HG02763 (cell line): ENCODE measurements around the gene AFF2.

Experiments
- ATAC-seq: cut with Tn5 transposase; IDR thresholded peaks from one replicate; pipeline ENCODE4 v1.9.1; 2021; ENCODE audit warnings: mild to moderate bottlenecking, moderate library complexity; ENCODE audit not compliant: unreplicated experiment

Gene AFF2

DNA sequence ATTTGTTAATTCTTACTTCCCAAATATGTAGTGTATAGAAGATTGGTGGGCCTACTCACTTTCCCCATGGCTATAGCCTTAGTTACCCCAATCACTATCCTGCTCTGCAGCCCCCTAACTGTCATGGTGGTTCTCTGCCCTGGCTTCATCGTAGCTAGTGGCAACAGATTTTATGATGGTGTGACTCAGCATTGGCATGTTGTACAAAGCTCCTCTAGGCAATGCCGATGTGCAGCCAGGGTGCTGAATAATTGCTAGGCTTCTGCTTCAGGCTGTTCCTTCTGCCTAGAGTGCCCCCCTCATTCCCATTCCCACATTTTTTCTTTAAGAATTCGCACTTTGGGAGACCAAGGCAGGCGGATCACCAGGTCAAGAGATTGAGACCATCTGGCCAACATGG lies 35.2 kb downstream of the AFF2 start:
- ATAC-seq, result no peak

DNA sequence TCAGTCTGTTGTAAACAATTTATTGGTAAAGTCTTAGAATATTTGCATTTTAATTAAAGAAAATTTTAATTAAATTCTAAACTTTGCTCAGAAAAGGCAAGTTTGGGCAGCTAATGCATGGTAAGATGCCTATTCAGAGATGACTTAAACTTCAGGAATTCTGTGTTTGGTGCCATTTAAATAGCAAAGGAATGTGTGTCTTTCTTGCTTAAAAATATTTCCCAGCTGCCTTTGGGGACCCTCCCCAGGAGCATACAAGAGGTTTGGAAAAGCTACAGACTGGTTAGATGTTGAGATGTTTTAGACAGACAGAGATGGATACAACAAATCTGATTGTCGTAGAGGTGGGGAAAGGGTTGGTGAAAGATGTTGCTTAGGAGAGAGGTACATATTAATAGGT lies 36.5 kb downstream of the AFF2 start:
- ATAC-seq, result no peak

DNA sequence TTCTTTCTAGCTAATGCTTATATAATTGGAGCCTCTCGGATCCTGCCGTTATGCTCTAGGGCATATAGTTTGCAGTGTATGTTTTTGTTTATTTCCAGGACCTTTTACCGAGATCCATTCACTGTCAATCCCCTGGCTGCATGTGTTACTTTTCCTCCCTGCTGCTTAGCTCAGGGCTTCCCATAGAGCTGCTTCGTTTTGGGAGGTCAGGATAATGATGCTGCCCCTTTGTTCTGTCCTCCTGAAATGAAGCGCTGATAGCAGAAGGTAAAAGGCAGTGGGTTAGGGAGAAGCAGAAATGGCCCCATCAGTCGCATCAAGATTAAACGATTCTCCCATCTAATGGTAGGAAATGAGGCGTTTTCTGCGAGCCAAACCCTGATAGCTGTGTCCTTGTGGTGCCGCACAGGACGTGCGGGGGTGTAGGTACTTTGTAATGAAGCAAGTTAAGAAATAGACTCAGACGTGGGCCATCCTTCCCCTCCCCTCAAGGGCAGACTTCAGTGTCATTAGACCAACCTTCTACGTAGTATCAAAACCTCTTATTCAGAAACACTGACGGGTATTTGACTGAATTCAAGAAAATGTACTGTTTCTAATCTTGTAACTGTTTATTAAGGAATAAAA lies 37.3 kb downstream of the AFF2 start:
- ATAC-seq, result no peak

DNA sequence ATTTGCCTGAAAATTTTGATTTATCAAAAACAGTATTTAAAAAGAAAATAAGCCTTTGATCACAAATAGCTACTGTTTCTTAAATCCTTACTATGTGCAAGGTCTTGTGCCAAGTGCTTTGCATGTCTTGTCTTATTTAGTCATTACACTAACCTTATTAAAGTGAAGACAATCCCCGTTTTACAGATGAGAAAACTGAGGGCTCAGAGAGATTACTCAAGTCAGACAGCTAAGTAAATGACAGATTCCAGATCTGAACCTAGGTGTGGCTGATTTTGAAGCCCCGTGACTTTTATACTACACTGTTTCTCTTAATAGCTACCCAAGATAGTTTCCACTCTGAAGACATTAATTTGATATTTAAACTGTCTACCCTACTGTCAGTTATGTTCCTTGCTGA lies 38.2 kb downstream of the AFF2 start:
- no peak for ATAC-seq

DNA sequence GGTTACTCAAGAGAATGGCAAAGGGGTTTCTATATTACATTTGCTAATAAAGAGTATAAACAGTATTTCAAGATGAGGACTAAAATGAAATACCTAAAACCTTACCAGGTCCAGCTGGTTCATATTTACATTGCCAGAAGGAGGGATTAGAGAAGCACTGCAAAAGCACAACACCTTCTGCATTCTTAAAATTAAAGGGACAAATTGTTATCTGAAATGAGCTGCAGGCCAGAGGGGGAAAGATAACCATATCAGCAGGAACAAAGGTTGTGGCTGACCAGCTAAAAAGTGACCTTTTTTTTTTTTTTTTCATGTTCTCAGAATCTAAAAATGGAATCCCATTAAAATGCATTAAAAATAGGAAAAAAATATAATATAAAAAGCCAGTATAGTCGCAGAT lies 39.7 kb downstream of the AFF2 start:
- no peak for ATAC-seq

DNA sequence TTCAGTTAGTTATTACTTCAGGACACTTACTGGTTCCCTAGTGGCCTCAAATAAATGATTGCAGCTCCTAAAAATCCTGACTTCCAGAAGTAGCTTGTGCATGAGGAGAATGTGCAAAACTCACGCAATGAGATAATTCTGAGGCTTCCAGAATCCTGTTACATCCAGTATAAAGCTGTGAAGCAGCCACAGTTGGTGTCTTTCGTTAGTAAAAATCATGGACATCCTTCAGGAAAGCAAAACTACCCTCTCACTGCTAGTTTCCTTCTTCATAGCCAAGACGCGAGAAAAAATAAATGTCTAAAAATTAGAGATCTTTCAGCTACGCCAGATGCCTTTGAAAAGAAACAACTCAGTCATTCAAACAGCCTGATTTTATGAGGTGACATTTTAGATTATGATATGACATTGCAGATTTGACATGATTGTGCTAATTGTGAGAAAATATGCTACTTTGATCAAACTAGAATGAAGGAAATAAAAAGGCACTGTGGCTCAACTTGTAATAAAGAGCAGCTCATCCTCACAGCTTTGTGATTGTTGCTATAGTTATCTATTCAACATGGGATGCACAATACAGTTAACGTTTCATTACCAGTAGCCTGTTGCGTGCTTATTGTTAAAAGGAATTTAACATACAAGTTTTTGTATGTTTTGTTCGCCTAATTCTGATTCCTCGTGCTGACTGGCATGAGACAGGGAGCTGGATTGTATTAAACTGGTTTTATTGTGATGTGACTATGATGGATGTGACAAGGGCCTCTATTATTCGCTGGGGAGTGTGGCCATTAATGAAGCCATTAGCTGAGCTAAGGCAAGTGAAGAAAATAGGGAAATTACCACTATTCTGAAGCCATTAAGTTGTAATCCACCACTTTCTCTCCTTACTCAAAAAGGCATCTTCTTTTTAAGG lies 40.5 kb downstream of the AFF2 start:
- no peak for ATAC-seq

DNA sequence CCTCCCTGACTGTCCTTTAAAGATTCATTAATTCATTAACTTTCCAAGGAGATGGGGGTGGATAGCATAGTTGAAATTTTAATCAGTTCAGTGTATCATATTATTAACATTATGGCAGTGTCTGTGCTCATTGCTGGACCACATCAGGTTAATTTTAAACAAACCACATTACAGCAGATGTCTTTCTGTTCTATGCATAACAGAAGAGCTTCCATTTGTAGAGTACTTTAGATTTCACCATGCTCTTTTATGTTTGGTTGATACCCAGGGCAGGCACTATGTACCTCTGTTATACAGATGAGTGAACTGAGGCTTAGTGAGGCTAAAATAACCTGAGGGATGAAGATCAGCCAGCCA lies 41.1 kb downstream of the AFF2 start:
- no peak for ATAC-seq

DNA sequence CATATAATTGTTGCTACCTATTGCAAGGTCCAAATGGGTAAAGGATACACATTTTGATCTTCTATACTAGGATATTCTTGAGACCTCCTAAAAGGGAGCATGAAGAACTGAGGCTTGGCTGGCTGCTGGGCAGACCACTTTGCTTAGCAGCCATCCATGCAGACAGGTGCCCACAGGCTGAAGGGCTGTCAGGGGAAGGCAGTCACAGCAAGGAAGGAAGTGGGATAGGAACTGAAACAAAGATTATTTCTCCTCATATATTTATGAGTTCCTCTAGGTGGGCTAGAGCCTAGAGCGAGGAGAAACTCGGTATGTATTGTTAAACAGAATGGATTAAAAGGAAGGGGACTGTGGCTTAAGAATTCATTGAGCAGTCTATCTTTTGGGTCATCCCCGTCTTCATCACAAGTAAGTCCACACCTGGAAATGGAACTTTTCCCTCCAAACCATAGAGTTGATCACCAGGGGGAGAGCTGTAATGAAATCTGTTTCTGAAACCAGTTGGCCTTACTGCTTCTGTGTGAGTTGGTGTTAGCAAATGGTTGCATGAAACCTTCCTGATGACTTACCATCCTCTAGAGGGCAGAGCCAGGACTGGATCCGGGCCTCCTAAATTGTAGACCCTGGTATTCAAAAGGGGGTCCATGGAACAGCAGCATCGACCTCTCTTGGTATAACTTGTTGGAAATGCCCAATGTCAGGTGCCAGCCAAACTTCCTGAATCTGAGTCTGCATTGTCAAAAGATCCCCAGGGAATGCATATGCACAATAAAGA lies 42.3 kb downstream of the AFF2 start:
- no peak for ATAC-seq

DNA sequence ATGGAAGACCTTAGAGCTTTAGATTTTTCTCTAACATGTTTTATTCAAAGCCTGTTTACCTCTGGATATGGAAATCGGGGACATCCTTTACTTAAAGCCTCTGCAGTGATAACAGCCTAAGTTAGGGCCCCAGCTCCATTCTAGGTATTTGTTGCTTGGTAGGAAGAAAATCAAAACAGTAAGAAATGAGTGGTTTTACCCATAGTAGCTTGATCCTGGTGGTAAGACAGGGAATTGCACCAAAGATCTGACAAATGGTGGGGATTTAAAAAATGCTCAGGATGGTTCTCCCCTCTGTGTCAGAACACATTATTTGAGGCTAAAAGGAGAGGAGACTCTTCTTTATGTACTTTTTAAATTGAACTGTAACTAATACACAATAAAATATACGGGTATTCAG lies 52.4 kb downstream of the AFF2 start:
- no peak for ATAC-seq

DNA sequence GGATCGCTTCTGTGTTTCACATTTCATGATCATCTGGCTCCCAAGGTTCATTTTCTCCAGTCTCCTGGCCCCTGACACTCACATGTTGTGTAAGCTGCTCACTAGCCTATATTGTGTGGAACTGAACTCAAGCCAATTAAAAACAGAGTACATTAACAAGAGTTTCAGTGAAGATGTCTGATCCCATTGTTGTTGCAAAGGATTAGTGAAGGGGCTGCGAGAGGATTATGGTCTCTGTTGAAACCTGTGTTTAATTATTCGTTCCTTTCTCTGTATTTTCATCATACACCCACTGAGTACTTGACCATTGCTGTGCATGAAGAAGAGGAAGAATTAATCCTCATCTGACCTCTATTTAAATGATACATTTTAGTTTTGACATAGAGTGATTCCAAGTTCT lies 54.7 kb downstream of the AFF2 start:
- no peak for ATAC-seq

DNA sequence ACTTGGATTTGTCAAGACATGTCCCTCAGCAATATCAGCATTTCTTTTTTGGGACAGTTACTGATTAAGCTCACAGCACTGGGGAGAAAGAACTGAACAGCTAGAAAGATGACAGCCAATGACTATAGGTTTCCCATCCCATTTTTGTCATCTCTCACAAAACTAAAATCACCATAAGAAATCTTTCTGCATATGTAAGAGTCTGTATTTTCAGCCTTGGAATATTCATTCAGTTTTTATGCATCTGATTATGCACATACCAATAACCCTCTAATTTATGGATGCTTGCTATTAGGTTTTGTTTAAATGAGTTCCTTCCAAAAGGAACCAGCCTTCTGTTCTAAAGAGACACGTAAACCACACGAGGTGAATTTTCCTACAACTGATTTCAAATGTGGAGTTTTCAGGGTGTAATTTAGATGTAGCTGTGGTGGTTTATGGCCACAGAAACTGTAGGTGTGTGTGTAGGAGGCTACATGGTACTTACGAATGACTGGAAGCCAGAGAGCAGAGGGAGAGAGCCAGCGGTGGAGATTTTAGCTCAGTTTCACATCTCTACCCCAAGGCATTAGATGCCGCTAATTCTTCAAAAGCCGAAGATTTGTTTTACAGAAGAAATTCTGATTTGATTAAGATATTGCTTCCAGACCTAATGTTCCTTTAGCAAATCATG lies 55.3 kb downstream of the AFF2 start:
- no peak for ATAC-seq

DNA sequence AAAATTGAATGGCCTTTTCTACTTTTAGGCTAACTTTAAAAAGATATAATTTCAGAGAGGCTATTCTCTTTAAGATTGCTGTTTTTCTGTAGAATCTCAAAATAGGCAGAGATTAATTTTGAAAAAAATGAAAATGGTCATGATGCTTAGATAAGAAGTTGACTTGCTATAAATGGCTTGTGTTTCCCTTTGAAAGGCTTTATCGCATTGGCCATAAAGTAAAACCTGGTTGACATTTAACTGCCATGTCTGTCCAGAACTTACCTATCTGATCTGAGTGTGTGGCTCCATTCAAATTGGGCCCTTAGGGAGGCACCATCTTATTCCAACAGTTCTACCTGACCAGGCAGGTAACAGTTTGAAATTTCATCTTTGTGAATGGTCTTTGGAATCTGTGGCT lies 56.1 kb downstream of the AFF2 start:
- no peak for ATAC-seq

DNA sequence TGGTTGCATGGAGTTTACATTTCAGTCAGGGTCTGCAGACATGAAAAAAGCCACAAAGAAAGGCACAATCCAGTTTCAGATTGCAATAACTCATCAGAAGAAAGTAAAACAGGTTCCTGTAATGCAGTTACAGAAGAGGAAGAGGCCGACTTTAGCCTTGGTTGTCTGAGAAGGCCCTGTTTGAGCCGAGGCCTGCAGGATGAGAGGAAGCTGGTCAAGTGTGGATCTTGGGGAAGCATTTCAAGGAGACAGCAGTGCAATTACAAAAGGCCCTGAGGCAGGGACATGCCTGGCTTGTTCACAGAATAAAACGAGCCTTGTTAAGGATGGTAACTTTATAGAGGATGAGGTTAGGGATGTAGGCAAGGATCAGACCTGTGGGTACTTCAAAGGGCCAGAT lies 62.4 kb downstream of the AFF2 start:
- ATAC-seq, result no peak

DNA sequence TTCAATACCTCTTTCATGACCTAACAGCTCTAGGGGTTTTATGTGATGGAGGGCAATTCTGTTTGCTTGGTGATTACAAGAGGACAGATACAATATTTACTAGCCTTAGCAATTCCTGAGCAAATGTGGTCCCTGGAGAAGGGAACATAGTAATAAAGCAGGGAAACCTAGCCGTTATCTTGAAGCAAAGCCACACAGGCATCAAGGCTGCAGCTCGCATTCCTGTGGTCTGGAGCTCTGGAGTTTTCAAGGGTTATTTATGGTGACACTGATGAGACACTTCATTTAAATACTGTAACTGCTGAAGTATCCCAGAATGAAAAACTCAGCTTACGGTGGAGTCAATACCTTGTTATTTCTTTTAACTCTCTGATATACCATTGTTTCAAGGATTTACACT lies 66.8 kb downstream of the AFF2 start:
- ATAC-seq, result no peak

DNA sequence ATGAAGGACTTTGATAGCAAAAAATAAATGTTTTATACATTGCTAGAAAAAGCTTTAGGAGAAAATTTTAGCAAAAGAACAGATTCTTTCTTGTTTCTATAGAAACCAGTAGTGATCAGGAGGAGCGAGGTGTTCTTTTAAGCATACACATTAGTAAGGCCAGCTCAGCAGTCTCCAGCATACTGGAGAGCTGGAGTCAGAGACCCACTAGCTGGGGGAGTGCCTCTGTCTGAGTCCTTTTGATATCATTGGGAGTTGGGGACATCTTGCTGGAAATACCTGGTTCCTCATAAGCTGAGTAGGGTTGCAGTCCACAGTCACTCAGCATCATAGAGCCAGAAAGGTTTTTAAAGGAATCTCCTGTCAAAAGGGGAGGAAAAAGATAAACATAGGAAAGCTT lies 67.4 kb downstream of the AFF2 start:
- ATAC-seq, result no peak

DNA sequence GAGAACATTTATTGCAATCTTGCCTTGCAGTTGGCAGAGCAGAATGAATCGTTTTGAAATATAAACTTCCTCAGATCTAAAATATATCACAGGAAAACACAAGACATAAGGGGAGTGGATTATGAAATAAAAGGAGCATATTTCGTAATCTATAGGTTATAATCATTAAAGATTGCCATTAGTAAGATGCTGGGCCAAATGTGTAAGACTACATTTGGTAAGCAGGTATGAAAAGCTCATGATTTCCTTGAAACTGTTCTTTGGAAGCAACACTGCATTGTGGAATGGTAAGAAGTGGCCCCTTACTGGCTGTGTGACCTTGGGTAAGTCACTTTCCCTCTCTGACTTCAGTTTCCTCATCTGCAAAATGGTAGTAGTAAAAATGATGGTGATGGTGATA lies 68.3 kb downstream of the AFF2 start:
- no peak for ATAC-seq

DNA sequence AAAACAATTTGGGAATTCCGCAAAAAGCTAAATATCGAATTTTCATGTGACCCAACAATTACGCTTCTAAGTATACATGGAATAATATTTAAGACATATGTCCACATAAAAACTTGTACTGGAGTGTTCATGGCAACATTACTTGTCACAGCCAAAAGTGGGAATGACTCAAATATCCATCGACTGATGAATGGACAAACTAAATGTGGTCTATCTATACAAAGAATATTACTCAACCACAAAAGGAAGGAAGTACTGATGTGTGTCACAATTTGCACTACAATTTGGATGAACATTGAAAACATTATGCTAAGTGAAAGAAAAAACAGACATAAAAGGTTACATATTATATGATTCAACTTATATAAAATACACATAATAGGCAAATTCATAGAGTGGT lies 71.9 kb downstream of the AFF2 start:
- ATAC-seq, result no peak

DNA sequence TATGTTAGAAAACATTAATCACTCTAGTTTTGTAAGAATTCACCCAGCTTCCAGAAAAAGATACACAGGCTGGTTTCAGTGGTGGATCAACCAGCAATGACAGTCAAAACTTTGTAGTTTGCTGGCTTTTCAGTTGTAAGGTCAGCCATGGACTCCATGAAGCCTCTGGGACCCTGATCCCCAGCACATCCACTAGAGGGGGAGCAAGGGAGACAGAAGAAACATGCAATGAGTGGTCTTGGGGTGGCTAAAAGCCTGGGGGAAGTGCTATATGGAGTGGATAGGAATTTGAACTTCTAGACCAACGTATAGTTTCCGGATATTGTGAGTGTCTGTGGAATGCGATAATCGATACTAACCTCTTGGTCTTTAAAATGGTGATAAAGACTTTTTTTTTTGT lies 72.7 kb downstream of the AFF2 start:
- no peak for ATAC-seq

DNA sequence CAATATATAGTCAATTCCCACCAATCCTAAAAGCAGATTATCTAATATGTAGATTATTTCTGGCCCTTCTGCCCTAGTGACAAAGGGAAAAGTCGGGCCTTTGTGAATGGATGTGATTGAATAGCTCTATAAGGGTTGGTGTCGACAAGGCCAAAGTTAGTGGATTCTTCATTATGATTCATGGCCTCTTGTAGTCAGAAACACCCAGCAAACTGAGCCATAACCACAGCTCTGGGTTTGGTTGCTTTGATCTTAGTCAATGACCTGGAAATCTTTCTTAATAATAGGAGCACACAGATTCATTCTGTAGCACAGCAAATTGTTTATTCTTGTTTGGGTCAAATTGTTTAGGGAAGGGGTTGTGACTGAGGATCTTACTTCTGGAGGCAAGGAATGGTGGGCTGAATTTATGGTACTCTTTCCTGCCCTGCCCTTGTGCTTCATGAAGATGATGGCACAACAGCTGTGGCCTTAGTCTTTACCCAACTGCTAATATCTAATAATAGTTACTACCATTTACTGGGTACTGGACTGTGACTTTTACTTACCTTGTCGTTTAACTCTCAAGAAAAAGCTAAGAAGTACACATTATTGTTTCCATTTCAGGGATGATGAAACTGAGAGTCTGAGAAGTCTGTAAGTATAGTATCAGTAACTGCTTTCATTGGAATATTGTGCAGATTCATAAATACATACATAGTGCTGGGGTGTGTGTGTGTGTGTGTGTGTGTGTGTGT lies 74.0 kb downstream of the AFF2 start:
- ATAC-seq, result no peak

DNA sequence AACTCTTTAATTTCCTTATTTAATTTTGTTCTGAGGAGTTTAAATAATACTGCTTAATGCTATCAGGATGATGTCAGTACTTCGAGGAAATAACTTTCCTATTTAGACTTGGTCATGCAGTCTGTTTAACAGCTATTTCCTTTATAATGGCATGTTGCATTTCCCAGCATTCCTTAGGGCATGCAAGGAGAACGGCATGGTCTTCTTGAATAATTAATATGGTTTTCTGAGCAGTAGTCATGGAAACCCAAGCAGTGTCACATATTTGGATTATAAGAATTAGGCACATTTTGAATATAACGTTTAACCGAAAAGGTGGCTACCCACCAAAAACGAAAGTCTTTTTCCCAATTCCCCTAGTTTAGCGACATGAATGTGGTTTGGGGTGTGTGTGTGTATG lies 76.0 kb downstream of the AFF2 start:
- ATAC-seq, result no peak

DNA sequence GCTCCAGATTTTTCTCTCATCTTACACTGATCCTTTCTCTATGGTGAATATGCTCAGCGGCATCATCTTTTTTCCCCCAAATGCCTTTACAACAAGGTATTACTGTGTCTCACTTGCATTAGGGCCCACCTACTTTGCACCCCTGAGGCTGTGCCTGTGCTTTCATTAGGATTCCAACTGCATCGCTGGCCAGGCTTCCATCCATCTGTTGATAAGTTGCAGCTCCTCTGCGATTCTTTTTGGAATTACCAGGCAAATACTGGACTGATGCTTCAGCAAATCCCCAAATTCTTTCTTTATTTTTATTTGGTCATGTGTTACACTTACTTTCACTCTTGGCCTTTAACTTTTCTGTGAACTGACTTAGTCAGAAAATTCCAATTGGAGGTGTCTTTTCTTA lies 77.3 kb downstream of the AFF2 start:
- no peak for ATAC-seq
